ENCODE data around the gene NR4A3.

DNA sequence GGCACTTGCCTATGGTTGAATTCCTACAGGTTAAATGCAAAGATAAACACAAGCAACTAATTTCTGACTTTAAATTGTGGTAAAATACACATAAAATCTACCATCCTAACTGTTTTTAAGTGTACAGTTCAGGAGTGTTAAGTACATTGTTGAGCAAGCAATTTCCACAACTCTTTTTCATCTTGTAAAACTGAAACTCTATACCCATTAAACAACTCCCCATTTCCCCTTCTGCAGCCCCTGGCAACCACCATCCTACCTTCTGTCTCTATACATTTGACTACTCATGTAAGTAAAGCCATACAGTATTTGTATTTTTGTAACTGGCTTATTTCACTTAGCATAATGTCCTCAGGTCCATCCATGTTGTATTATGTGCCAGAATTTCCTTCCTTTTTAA lies 46.3 kb downstream of the NR4A3 start:
- TF ChIP-seq, protein P1, sequence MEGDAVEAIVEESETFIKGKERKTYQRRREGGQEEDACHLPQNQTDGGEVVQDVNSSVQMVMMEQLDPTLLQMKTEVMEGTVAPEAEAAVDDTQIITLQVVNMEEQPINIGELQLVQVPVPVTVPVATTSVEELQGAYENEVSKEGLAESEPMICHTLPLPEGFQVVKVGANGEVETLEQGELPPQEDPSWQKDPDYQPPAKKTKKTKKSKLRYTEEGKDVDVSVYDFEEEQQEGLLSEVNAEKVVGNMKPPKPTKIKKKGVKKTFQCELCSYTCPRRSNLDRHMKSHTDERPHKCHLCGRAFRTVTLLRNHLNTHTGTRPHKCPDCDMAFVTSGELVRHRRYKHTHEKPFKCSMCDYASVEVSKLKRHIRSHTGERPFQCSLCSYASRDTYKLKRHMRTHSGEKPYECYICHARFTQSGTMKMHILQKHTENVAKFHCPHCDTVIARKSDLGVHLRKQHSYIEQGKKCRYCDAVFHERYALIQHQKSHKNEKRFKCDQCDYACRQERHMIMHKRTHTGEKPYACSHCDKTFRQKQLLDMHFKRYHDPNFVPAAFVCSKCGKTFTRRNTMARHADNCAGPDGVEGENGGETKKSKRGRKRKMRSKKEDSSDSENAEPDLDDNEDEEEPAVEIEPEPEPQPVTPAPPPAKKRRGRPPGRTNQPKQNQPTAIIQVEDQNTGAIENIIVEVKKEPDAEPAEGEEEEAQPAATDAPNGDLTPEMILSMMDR (conservative IDR thresholded peaks at IDR 0.05 in 1 of 2, IDR thresholded peaks at IDR 0.05 in 1 of 2; ENCODE audit: low read depth in 1 of 2, low read length in 2 of 2): no peak
- no peak for TF ChIP-seq EZH2 (IDR thresholded peaks at IDR 0.05; ENCODE audit: low read length, missing control alignments)

All from fibroblast of lung (primary cell).